ENCODE data around the gene NPTN.
"Not testable (repeated sequence)": the region's sequence is repeated elsewhere in the genome, so short reads cannot be mapped to it uniquely, and the experiment has no call there.

Gene NPTN

GRCh38 chr15:73633111-73633990, at the start of gene NPTN:
NPTN (minus strand) TSS chr15:73633389; CDS start chr15:73633215, 174 bp downstream.
- peak; percentile 97 to 100 (median 99) for DNase-seq
- intact Hi-C loops (cut with DNase I) = loop anchor here (10.0 kb wide), 1 partner anchor 71 kb away; no protein-coding TSS in a partner anchor

GRCh38 chr15:73682600-73683090, 49.5 kb upstream of the NPTN start:
- peak in 2 of 42 donors; percentile 13 to 29 for DNase-seq
- intact Hi-C loops (cut with DNase I) = no loop called here

- intact Hi-C loops (cut with DNase I) = no loop called here
These were observed 48.8 kb upstream of the NPTN start for GRCh38 chr15:73681856-73682599.

GRCh38 chr15:73681063-73681462, 47.9 kb upstream of the NPTN start:
- no peak for DNase-seq
- intact Hi-C loops (cut with DNase I) = no loop called here

More at GRCh38 chr15:73681856-73682599, 48.8 kb upstream of the NPTN start:
- DNase-seq = no peak

GRCh38 chr15:73680549-73680948, 47.4 kb upstream of the NPTN start:
- no peak for DNase-seq
- intact Hi-C loops (cut with DNase I) = no loop called here

DNA sequence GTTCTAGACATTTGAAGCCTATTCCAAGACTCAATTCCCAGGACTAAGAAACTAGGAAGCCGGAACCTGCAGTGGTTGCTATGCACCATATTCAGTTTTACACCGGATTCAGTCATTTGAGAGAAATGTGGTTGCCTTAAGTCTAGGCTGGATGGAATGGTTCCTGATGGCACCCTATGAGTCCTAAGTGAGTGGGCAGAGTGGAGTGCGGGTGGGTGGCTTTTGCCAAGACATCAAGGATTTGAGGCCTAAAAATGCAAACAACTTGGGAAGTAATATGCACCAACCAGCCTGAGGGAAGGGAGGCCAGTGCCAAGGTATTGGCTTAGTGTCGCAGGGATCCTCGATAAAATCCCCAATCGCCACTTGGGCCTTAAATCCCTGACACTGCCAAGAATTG, 46.8 kb upstream of the NPTN start:
- DNase-seq = peak in 2 of 42 donors; percentile 2 to 24
- intact Hi-C loops (cut with DNase I) = no loop called here

DNA sequence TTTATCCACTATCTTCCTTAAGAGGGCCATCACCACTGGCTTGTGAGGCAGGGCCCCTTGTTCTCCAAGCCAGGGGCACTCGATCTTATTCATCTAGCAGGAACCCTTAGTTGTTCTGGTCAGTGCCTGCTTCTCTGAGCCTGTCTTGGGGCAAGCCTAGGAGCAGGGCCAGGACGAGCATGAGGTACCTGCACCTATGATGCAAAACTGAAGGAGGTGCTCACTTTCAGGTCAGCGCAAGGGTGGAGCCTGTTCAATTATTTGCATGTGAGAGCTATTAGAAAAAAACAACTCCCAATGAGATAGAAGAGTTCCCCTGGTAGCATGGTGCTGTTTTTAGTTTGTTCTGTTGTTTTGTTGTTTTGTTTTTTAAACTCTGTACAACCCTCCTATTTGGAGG, 46.0 kb upstream of the NPTN start:
- intact Hi-C loops (cut with DNase I) = no loop called here
- peak in 2 of 42 donors; percentile 6 to 39 for DNase-seq

- intact Hi-C loops (cut with DNase I) = no loop called here
These were observed 45.3 kb upstream of the NPTN start for GRCh38 chr15:73678498-73678897.

DNA sequence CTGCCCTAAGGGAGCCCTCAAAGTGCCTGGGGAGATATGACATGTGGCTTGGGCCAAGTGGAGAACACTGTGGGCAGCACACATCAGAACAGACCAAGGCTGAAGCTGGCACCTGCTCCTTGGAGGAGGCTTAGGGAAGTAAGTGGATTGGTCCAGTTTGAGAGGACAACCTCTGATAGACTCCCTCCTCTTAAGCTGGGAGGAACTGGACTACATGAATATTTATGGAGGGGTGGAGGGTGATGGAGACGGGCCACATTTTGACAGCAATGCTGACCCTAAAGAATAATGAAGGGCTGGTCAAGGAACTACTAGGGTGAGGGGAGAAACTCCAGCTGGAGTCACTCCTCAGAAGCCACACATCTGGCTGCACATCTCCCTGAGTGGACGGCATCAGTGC, 44.5 kb upstream of the NPTN start:
- no peak for DNase-seq
- intact Hi-C loops (cut with DNase I) = no loop called here

More at GRCh38 chr15:73678498-73678897, 45.3 kb upstream of the NPTN start:
- DNase-seq = peak in 1 of 42 donors; percentile 9

- DNase-seq = peak in 40 of 42 donors; percentile 36 to 87 (median 68)
- intact Hi-C loops (cut with DNase I) = no loop called here
These were observed 44.0 kb upstream of the NPTN start for GRCh38 chr15:73677146-73677607.

DNA sequence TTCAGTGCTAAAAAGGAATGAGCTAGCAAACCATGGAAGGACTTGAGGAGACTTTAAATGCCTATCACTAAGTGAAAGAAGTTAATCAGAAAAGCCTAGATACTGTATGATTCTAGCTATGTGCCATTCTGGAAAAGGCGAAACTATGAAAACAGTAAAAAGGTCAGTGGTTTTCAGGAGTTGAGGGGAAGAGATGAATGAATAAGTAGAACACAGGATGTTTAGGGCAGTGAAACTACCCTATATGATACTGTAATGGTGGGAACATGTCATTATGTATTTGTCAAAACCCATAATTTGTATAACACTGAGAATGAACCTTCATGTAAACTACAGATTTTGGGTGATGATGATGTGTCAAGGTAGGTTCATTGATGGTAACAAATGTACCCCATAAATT, 41.4 kb upstream of the NPTN start:
- no peak for DNase-seq
- intact Hi-C loops (cut with DNase I) = no loop called here

DNA sequence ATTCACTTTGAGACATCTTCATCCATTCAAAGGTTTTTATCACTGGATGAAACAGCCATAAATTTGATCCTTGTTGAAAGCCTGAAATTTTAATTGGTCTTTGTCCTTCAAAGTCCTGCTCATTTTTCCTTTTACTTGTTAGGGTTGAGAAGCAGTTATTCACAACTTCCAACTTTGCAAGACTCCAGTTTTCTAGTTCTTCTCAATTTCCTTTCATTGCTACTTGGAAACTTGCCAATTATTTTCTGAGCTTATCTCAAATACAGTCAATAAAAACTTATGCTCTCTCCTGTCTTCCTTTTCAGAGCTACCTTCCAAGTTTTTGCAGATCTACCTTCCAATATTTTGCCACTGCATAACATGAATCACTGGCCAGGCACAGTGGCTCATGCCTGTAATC, 27.3 kb upstream of the NPTN start:
- no peak for DNase-seq
- intact Hi-C loops (cut with DNase I) = no loop called here

- no peak for DNase-seq
- intact Hi-C loops (cut with DNase I) = no loop called here
These were observed 25.5 kb upstream of the NPTN start for GRCh38 chr15:73658645-73659044.

- intact Hi-C loops (cut with DNase I) = no loop called here
These were observed 22.5 kb upstream of the NPTN start for GRCh38 chr15:73655724-73656123.

DNA sequence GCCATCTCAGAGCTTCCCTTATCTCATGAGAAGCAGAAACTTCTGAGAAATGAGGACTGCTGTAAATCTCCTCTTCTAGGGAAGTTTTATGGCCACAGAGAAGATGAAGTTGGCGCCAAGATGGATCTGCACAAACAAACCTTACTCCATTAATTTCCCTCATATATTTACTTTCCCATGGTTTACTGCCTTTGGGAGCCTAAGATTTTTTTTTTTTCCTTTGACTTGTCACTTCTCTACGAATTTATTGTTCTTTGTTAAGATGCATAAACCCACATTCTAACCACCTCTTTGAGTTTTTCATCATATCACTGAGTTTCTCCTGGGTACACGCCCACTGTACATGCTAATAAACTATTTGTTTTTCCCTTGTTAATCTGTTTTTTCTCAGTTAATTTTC, 21.5 kb upstream of the NPTN start:
- intact Hi-C loops (cut with DNase I) = no loop called here
- DNase-seq = no peak

More at GRCh38 chr15:73655724-73656123, 22.5 kb upstream of the NPTN start:
- no peak for DNase-seq

DNA sequence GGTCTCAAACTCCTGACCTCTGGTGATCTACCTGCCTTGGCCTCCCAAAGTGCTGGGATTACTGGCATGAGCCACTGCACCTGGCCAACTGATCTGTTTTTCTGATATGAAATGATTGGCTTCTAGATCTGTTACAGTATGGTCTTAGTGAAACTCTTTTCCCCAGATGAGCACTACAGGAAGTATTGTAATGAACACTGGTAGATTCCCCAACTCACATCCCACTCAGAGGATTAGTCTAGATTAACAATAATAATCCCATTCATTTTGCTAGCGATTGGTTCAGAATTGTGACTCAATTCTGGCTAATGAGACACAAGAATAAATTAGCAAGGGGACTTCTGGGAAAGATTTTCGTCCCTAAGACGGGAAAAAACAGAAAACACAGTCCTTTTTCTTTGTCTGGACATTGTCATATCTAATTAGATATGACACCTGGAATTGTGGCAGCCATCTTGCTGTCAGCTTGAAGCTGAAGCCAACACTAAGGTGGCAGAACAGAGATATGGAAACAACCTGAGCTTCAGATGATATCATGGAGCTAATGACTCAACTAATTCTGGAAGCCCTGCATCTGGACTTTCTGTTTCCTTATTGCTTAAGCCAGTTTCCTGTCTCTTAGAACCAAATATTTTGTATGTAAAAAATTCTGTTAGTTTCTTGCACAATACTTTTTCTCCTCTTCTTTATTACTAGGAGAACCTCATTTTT, 17.4 kb upstream of the NPTN start:
- intact Hi-C loops (cut with DNase I) = no loop called here
- no peak for DNase-seq

- DNase-seq = no peak
- intact Hi-C loops (cut with DNase I) = no loop called here
These were observed 14.8 kb upstream of the NPTN start for GRCh38 chr15:73648014-73648295.

- intact Hi-C loops (cut with DNase I) = no loop called here
- no peak for DNase-seq
These were observed 14.2 kb upstream of the NPTN start for GRCh38 chr15:73647259-73648013.

GRCh38 chr15:73639464-73639863, 6.3 kb upstream of the NPTN start:
- intact Hi-C loops (cut with DNase I) = loop anchor here (5.0 to 10.0 kb wide), 2 partner anchors 65 to 72 kb away; no protein-coding TSS in a partner anchor
- not testable (repeated sequence) for DNase-seq
